ENCODE data around the gene TSSK6.

The TSSK6 gene

DNA sequence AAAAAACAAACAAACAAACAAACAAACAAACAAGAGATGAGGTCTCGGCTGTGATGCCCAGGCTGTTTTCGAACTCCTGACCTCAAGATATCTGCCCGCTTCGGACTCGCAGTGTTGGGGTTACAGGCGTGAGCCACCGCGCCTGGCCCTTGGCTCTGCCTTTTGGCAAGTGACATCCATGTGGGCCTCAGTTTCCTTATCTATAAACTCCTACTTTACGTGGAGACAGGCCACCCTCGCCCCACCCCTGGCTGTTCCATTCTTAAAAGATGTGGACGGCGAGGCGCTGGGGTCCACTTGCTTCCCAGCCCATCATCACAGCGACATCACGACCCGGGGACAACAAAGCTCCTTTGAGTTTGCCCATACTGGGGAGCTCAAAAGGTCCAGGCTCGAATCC is 1.7 kb downstream of the TSSK6 start:
- no peak for DNase-seq (ENCODE audit: extremely low spot score)
- CTCF ChIA-PET = no interaction called here
- POLR2A ChIA-PET = interaction anchor here (0.6 kb wide), 1 partner anchor 70 kb away, joined by 3 read pairs; no protein-coding TSS in a partner anchor
- no peak for TF ChIP-seq FOXM1 (IDR thresholded peaks at IDR 0.05; ENCODE audit: borderline replicate concordance)
- TF ChIP-seq L3MBTL2 (conservative IDR thresholded peaks at IDR 0.05) = no peak

GRCh38 chr19:19510432-19510831 is 4.9 kb downstream of the TSSK6 start:
- DNase-seq (ENCODE audit: extremely low spot score) = no peak
- ChIA-PET POLR2A (no interaction called here), CTCF (interaction anchor here (0.6 kb wide), 1 partner anchor 68 kb away, joined by 3 read pairs; no protein-coding TSS in a partner anchor)
- TF ChIP-seq ARNT (IDR thresholded peaks at IDR 0.05) = no peak
- no peak for TF ChIP-seq L3MBTL2 (conservative IDR thresholded peaks at IDR 0.05)
- TF ChIP-seq CTBP1 (IDR thresholded peaks at IDR 0.05; ENCODE audit: borderline replicate concordance) = no peak
- TF ChIP-seq ZNF384 (IDR thresholded peaks at IDR 0.05) = no peak
- no peak for TF ChIP-seq NFRKB (IDR thresholded peaks at IDR 0.05)
- TF ChIP-seq BHLHE40 (IDR thresholded peaks at IDR 0.05; ENCODE audit: borderline replicate concordance) = no peak
- no peak for TF ChIP-seq FOXK2 (IDR thresholded peaks at IDR 0.05)
- TF ChIP-seq, protein P1, sequence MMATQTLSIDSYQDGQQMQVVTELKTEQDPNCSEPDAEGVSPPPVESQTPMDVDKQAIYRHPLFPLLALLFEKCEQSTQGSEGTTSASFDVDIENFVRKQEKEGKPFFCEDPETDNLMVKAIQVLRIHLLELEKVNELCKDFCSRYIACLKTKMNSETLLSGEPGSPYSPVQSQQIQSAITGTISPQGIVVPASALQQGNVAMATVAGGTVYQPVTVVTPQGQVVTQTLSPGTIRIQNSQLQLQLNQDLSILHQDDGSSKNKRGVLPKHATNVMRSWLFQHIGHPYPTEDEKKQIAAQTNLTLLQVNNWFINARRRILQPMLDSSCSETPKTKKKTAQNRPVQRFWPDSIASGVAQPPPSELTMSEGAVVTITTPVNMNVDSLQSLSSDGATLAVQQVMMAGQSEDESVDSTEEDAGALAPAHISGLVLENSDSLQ (IDR thresholded peaks at IDR 0.05) = no peak

DNA sequence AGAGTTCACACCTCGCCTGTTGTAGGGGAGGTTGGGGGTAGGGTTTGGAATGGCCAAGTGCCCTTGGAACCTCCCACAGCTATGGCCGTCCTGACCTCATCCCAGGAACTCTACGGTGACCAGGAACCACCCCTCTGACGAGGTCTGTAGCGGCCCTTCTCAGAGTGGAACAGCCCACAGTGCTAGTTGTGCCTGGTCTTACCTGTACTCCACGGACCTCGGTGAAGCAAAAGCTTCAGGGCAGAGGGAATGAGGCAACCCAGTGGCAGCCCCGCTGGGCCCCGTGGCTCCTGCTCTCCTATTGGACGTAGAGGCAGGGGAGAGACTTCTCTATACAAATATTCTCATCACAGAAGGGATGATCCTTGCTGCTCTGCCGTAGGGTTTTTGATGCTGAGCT is 7.1 kb downstream of the TSSK6 start:
- POLR2A ChIA-PET = no interaction called here
- TF ChIP-seq TARDBP (IDR thresholded peaks at IDR 0.05) = no peak
- no peak for TF ChIP-seq L3MBTL2 (conservative IDR thresholded peaks at IDR 0.05)
- TF ChIP-seq HDGF (IDR thresholded peaks at IDR 0.05; ENCODE audit: borderline replicate concordance) = no peak
- DNase-seq (ENCODE audit: extremely low spot score) = no peak
- CTCF ChIA-PET = no interaction called here

- ChIA-PET POLR2A (interaction anchor here (1.6 kb wide), 1 partner anchor 9 kb away, joined by 5 read pairs; the partner anchor contains the start of genes NDUFA13 and TSSK6), CTCF (no interaction called here)
- DNase-seq (ENCODE audit: extremely low spot score) = no peak
- TF ChIP-seq, protein P1 (IDR thresholded peaks at IDR 0.05) = no peak
- TF ChIP-seq ELF4 (IDR thresholded peaks at IDR 0.05) (no peak), ZNF384 (IDR thresholded peaks at IDR 0.05) (no peak), FOXA1 (IDR thresholded peaks at IDR 0.05) (no peak), LEF1 (IDR thresholded peaks at IDR 0.05; ENCODE audit: borderline replicate concordance) (no peak), HDGF (IDR thresholded peaks at IDR 0.05; ENCODE audit: borderline replicate concordance) (no peak), FOXK2 (IDR thresholded peaks at IDR 0.05) (no peak), L3MBTL2 (conservative IDR thresholded peaks at IDR 0.05) (no peak), SUZ12 (IDR thresholded peaks at IDR 0.05) (no peak), TARDBP (IDR thresholded peaks at IDR 0.05) (no peak), BHLHE40 (IDR thresholded peaks at IDR 0.05; ENCODE audit: borderline replicate concordance) (no peak), FOXM1 (IDR thresholded peaks at IDR 0.05; ENCODE audit: borderline replicate concordance) (no peak), NFRKB (IDR thresholded peaks at IDR 0.05) (no peak), CTBP1 (IDR thresholded peaks at IDR 0.05; ENCODE audit: borderline replicate concordance) (no peak), ARNT (IDR thresholded peaks at IDR 0.05) (no peak)
These were observed 8.0 kb downstream of the TSSK6 start for GRCh38 chr19:19507354-19507753.

DNA sequence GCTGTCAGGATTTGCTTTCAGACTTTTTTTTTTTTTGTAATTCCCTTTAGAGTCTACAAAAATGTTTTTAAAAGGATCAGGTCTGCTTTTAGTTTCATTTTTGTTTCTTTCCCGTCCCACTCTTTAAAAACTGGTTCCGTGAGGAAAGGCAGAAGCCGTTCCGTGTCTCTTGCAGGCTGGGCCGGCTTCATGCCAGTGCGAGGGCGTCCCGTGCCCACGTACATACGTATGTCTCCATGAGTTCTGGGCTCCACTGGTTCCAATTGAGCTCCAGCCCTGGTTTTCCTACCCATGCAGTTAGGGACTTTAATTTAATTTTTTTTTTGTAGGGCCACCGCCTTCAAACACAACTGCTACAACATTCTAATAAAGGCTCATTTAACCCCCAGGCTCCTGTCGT is 8.8 kb downstream of the TSSK6 start:
- ChIA-PET CTCF (interaction anchor here (0.7 kb wide), 1 partner anchor 13 kb away, joined by 4 read pairs; no protein-coding TSS in a partner anchor), POLR2A (interaction anchor here (1.6 kb wide), 1 partner anchor 9 kb away, joined by 5 read pairs; the partner anchor contains the start of genes NDUFA13 and TSSK6)
- no peak for DNase-seq (ENCODE audit: extremely low spot score)
- TF ChIP-seq TARDBP (IDR thresholded peaks at IDR 0.05) = no peak
- TF ChIP-seq SP1 (IDR thresholded peaks at IDR 0.05) = no peak
- no peak for TF ChIP-seq L3MBTL2 (conservative IDR thresholded peaks at IDR 0.05)
- no peak for TF ChIP-seq NFRKB (IDR thresholded peaks at IDR 0.05)
- TF ChIP-seq FOXA1 (IDR thresholded peaks at IDR 0.05) = no peak
- no peak for TF ChIP-seq SUZ12 (IDR thresholded peaks at IDR 0.05)
- TF ChIP-seq BHLHE40 (IDR thresholded peaks at IDR 0.05; ENCODE audit: borderline replicate concordance) = no peak

GRCh38 chr19:19505669-19506326 is 9.6 kb downstream of the TSSK6 start:
- ChIA-PET POLR2A (interaction anchor here (1.6 kb wide), 2 partner anchors 9 to 10 kb away, joined by 5 read pairs; partner anchors contain the start of genes NDUFA13 and TSSK6), CTCF (no interaction called here)
- TF ChIP-seq, protein P1 (IDR thresholded peaks at IDR 0.05) = no peak
- no peak for TF ChIP-seq CTBP1 (IDR thresholded peaks at IDR 0.05; ENCODE audit: borderline replicate concordance)
- TF ChIP-seq L3MBTL2 (conservative IDR thresholded peaks at IDR 0.05) = no peak
- no peak for TF ChIP-seq SP1 (IDR thresholded peaks at IDR 0.05)
- no peak for TF ChIP-seq FOXM1 (IDR thresholded peaks at IDR 0.05; ENCODE audit: borderline replicate concordance)
- no peak for TF ChIP-seq FOXA1 (IDR thresholded peaks at IDR 0.05)
- TF ChIP-seq ELF4 (IDR thresholded peaks at IDR 0.05) = no peak
- no peak for TF ChIP-seq TARDBP (IDR thresholded peaks at IDR 0.05)
- no peak for TF ChIP-seq NFRKB (IDR thresholded peaks at IDR 0.05)
- no peak for TF ChIP-seq FOXK2 (IDR thresholded peaks at IDR 0.05)
- TF ChIP-seq ZNF384 (IDR thresholded peaks at IDR 0.05) = no peak
- TF ChIP-seq SUZ12 (IDR thresholded peaks at IDR 0.05) = no peak
- DNase-seq (ENCODE audit: extremely low spot score) = no peak

All from HEK293T (cell line).